ENCODE measurements around the gene BMF.

The BMF gene

DNA sequence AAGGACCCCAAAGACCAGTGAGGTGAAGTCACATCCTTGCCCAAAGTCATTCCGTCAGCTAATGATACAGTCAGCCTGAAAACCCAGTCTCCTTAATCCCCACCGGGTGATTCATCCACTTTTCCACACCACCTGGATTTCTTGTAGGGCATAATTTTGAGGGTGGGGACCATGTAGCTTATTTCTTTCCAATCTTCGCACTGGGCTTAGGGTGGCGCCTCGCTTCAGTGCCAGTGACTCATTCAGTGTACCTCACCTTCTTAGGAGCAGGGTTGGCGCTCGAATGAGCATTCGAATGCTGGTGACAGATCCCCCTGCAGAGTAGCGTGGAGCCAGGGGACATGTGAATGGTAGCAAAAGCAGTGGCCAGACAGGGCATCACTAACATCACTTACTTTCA, 24.0 kb downstream of the BMF start:
- DNase-seq: no peak
- no peaks in the 10 kb centered on the region for H3K27me3 ChIP-seq (replicated peaks)
- no peaks in the 10 kb centered on the region for H3K36me3 ChIP-seq (replicated peaks)
- H3K4me3 ChIP-seq (ENCODE audit: low read depth, low read length): no peak overlapping the region
- TF ChIP-seq, protein P1, sequence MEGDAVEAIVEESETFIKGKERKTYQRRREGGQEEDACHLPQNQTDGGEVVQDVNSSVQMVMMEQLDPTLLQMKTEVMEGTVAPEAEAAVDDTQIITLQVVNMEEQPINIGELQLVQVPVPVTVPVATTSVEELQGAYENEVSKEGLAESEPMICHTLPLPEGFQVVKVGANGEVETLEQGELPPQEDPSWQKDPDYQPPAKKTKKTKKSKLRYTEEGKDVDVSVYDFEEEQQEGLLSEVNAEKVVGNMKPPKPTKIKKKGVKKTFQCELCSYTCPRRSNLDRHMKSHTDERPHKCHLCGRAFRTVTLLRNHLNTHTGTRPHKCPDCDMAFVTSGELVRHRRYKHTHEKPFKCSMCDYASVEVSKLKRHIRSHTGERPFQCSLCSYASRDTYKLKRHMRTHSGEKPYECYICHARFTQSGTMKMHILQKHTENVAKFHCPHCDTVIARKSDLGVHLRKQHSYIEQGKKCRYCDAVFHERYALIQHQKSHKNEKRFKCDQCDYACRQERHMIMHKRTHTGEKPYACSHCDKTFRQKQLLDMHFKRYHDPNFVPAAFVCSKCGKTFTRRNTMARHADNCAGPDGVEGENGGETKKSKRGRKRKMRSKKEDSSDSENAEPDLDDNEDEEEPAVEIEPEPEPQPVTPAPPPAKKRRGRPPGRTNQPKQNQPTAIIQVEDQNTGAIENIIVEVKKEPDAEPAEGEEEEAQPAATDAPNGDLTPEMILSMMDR (IDR thresholded peaks at IDR 0.05; ENCODE audit: low read depth, low read length, missing control alignments): no peak
- in situ Hi-C loops (cut with HindIII; ENCODE audit: low pct_ligation_motif_present, low sequenced_read_pairs): loop anchor here (5.0 kb wide), 1 partner anchor 37 kb away; no protein-coding TSS in a partner anchor
- no peak overlapping the region for H3K27ac ChIP-seq

DNA sequence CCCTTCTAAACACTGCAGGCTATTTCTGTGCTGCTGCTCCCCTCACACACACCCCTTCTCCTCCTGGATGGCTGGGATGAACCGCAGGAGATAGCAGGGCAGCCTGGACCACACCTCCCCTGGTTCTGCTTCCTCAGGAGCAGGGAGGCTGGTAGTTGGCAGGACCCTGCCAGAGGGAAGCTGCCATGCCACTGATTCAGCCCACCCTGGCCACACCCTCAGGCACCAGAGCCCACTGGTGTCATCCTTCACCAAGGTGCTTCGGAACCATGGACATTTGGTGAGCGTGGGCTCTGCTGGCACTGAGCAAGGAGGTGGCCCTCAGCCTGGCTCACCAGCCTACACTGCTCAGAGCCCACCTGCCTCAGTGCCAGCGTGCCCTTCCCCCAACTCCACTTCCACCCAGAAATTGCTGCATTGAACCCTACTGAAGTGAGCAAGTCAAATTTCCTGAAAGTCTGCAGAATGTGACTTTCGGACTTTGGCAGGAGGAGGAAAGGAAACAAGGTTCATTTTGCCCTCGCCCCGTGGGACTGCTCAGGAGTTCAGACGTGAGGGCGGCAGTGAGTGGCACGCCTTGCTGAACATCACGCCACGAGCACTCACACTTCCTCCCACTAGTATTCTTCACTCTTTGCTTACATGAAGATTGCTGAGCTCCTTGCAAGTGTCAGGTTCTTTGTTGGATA, 26.3 kb downstream of the BMF start:
- DNase-seq: no peak

DNA sequence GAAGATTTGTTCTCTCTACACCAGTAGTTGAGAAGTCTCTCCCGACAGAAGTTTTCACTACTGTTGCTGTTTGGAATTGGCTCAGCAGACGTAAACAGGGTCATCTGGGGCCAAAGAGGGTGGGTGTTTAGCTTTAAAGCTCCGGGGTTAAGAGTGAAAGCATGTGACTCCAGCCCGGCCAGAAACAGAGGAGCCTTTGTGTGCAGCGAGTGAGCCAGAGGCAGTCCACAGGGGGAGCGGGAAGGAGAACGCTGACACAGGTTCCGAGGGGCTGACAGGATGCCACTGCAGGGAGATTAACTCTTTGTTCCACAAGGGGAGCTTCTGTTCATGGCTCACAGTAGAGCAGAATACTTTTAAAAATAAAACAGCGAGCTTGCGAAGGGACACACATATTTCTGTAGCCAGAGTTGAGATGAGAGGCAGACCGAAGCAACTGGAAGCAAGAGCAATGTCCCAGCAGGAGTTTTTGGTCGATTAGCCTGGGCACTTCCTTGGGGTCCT, 26.9 kb downstream of the BMF start:
- in situ Hi-C loops (cut with HindIII; ENCODE audit: low pct_ligation_motif_present, low sequenced_read_pairs): loop anchor here (5.0 kb wide), 1 partner anchor 34 kb away; no protein-coding TSS in a partner anchor
- TF ChIP-seq, protein P1 (IDR thresholded peaks at IDR 0.05; ENCODE audit: low read depth, low read length, missing control alignments): peak; percentile 29
- H3K27ac ChIP-seq: peak overlapping the region; percentile 23
- peak; percentile 62 for DNase-seq
- H3K36me3 ChIP-seq (replicated peaks): no peaks in the 10 kb centered on the region
- no peaks in the 10 kb centered on the region for H3K27me3 ChIP-seq (replicated peaks)
- peak overlapping the region; percentile 27 for H3K4me3 ChIP-seq (ENCODE audit: low read depth, low read length)

More for the DNA sequence above, 26.3 kb downstream of the BMF start:
- in situ Hi-C loops (cut with HindIII; ENCODE audit: low pct_ligation_motif_present, low sequenced_read_pairs): loop anchor here (5.0 kb wide), 1 partner anchor 35 kb away; no protein-coding TSS in a partner anchor
- Histone ChIP-seq H3K27me3 (replicated peaks) (no peaks in the 10 kb centered on the region), H3K36me3 (replicated peaks) (no peaks in the 10 kb centered on the region), H3K4me3 (ENCODE audit: low read depth, low read length) (no peak overlapping the region), H3K27ac (no peak overlapping the region)
- TF ChIP-seq, protein P1 (IDR thresholded peaks at IDR 0.05; ENCODE audit: low read depth, low read length, missing control alignments): no peak

DNA sequence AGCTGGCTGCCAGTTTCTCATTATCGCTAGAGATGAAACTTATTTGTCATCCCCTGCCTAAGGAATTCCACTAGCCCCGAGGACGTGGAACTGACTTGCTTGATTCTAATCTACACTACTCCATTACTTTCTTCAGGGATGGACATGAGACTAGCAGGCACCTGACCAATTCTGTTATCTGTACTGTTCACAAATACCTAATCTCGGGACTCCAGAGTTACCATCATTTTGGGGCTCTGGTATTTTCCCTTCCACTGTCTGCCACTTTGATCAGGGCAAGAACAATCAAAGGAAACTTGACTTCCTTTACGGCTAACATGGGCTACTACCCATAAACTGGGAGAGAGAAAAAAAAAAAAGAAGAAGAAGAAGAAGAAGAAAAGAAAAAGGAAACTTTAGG, 27.8 kb downstream of the BMF start:
- Histone ChIP-seq H3K27me3 (replicated peaks) (no peaks in the 10 kb centered on the region), H3K36me3 (replicated peaks) (no peaks in the 10 kb centered on the region), H3K4me3 (ENCODE audit: low read depth, low read length) (no peak overlapping the region), H3K27ac (no peak overlapping the region)
- no peak for DNase-seq
- TF ChIP-seq, protein P1 (IDR thresholded peaks at IDR 0.05; ENCODE audit: low read depth, low read length, missing control alignments): no peak
- in situ Hi-C loops (cut with HindIII; ENCODE audit: low pct_ligation_motif_present, low sequenced_read_pairs): loop anchor here (5.0 kb wide), 1 partner anchor 34 kb away; no protein-coding TSS in a partner anchor

DNA sequence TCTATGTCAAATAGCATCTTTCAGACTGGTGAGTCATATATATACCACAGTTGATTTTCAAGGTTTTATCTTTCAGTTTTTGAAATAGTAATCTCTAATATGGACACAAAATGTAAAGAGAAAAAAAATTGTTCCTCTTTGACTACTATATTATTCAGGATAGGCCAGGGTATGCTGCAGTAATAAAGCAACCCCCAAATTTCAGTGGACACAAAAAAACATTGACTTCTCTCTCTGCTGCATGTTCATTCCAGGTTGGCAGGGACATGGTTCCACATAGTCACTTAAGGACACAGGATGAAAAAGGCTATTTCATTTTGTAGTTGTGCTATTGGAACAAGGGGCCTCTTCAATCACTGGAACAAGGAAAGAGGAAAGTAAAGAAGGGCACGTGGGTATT, 28.6 kb downstream of the BMF start:
- no peak overlapping the region for H3K27ac ChIP-seq
- DNase-seq: no peak
- TF ChIP-seq, protein P1 (IDR thresholded peaks at IDR 0.05; ENCODE audit: low read depth, low read length, missing control alignments): no peak
- no peaks in the 10 kb centered on the region for H3K27me3 ChIP-seq (replicated peaks)
- in situ Hi-C loops (cut with HindIII; ENCODE audit: low pct_ligation_motif_present, low sequenced_read_pairs): loop anchor here (5.0 kb wide), 1 partner anchor 33 kb away; no protein-coding TSS in a partner anchor
- no peaks in the 10 kb centered on the region for H3K36me3 ChIP-seq (replicated peaks)
- H3K4me3 ChIP-seq (ENCODE audit: low read depth, low read length): no peak overlapping the region
